A549 (cell line): Measurements from ENCODE around the gene RHAG. TPM values are rescaled to one million over a fixed set of nuclear protein-coding genes. Genes with fewer than 3 reads are reported as not detected.

Experiments used
- ATAC-seq, 2 experiments: fragments of 200-7000 bp in 1 of 2; fragments of >200 bp in 1 of 2; cut with Nextera tagmentation in 1 of 2; cut with Tn5 transposase in 1 of 2; 3 replicates each; pipeline versions ENCODE4 v1.8.0 to v1.9.1; 2018 to 2020; ENCODE audit warnings: mild to moderate bottlenecking in 1 of 2, moderate library complexity in 1 of 2
- CTCF ChIA-PET: fragments of 300-600 bp; sonication (Branson Sonifier 250); formaldehyde crosslinking; extraction: SDS; loops from one replicate; lab custom pipeline; 2021; ENCODE audit warnings: antibody characterized with exemption, inconsistent platforms; lab: Yijun Ruan, JAX
- POLR2A ChIA-PET: fragments of 350-600 bp; formaldehyde crosslinking; extraction: SDS; loops from one replicate; lab custom pipeline; 2021; ENCODE audit warnings: antibody characterized with exemption, inconsistent platforms; lab: Yijun Ruan, JAX
- DNase-seq, 2 experiments: peaks; one replicate each; pipeline versions ENCODE4 v3.0.0 to v3.0.0-alpha.2; 2011 to 2016; ENCODE audit warnings: low read depth in 1 of 2, low spot score in 1 of 2
- FAIRE-seq: peaks from 2 replicates; lab custom pipeline; 2011; peaks lifted over from hg19 to GRCh38; lab: Jason Lieb, UNC
- H3K27ac ChIP-seq, 2 experiments: fragments of >200 bp; sonication (Bioruptor Twin); formaldehyde crosslinking; 3 replicates each; pipeline ENCODE4 v1.5.1; 2016 to 2017
- H3K4me1 ChIP-seq: fragments of >200 bp; sonication (Bioruptor Twin); formaldehyde crosslinking; 3 replicates; pipeline ENCODE4 v1.6.1; 2016
- H3K4me2 ChIP-seq: fragments of >200 bp; sonication (Bioruptor Twin); formaldehyde crosslinking; 3 replicates; pipeline ENCODE4 v1.6.1; 2016
- H3K4me3 ChIP-seq: fragments of >200 bp; sonication (Bioruptor Twin); formaldehyde crosslinking; 3 replicates; pipeline ENCODE4 v1.5.1; 2016
- H3K9me3 ChIP-seq: fragments of >200 bp; sonication (Bioruptor Twin); formaldehyde crosslinking; 3 replicates; pipeline ENCODE4 v1.6.1; 2016
- BCL3 ChIP-seq: fragments of >200 bp; sonication (Bioruptor Twin); formaldehyde crosslinking; IDR thresholded peaks from 3 replicates; pipeline ENCODE4 v1.6.1; 2016
- CHD4 ChIP-seq: fragments of 200-600 bp; sonication (generic); IDR thresholded peaks from 2 replicates; pipeline ENCODE4 v1.6.1; 2016; ENCODE audit warnings: antibody characterized with exemption, mild to moderate bottlenecking, borderline replicate concordance
- EHMT2 ChIP-seq: fragments of 200-600 bp; sonication (generic); IDR thresholded peaks from 2 replicates; pipeline ENCODE4 v1.6.1; 2016; ENCODE audit warnings: antibody characterized with exemption, low read depth, mild to moderate bottlenecking, moderate library complexity
- EP300 ChIP-seq, 2 experiments: fragments of >200 bp; sonication (Bioruptor Twin); formaldehyde crosslinking; IDR thresholded peaks; 2 replicates in 1 of 2; 3 replicates in 1 of 2; pipeline ENCODE4 v1.6.1; 2016 to 2017
- ESRRA ChIP-seq: fragments of 150-350 bp; IDR thresholded peaks from 2 replicates; pipeline ENCODE4 v1.6.1; 2014; ENCODE audit warnings: mild to moderate bottlenecking, low read length, borderline replicate concordance
- FOSB ChIP-seq: fragments of 250-450 bp; sonication (Bioruptor Pico); IDR thresholded peaks from 2 replicates; pipeline ENCODE4 v1.5.0; 2020; ENCODE audit warnings: mild to moderate bottlenecking, moderate library complexity
- FOSL2 ChIP-seq, 2 experiments: fragments of 450-650 bp in 1 of 2; fragments of >200 bp in 1 of 2; sonication (Bioruptor Twin) in 1 of 2; formaldehyde crosslinking; IDR thresholded peaks; 2 replicates each; pipeline versions ENCODE4 v1.5.0 to v1.6.1; 2016 to 2020; ENCODE audit warnings: mild to moderate bottlenecking in 1 of 2, moderate library complexity in 1 of 2
- FOXS1 ChIP-seq: fragments of 250-450 bp; sonication (Bioruptor Pico); IDR thresholded peaks from 2 replicates; pipeline ENCODE4 v1.5.0; 2020; ENCODE audit warnings: mild to moderate bottlenecking, moderate library complexity
- JUN ChIP-seq, 2 experiments: fragments of >200 bp; sonication (Bioruptor Twin); formaldehyde crosslinking; IDR thresholded peaks; 2 replicates in 1 of 2; 3 replicates in 1 of 2; pipeline ENCODE4 v1.6.1; 2016 to 2017
- JUNB ChIP-seq: fragments of >200 bp; sonication (Bioruptor Twin); formaldehyde crosslinking; IDR thresholded peaks from 2 replicates; pipeline ENCODE4 v1.6.1; 2016
- MAFK ChIP-seq: fragments of 450-650 bp; IDR thresholded peaks from 2 replicates; pipeline ENCODE4 v1.6.1; 2014; ENCODE audit not compliant: partially characterized antibody
- MAZ ChIP-seq: fragments of 150-350 bp; IDR thresholded peaks from 2 replicates; pipeline ENCODE4 v1.6.1; 2014; ENCODE audit warnings: antibody characterized with exemption, low read depth, low read length, borderline replicate concordance
- NPAS2 ChIP-seq: fragments of 250-450 bp; sonication (Bioruptor Pico); IDR thresholded peaks from 2 replicates; pipeline ENCODE4 v1.8.0; 2022; ENCODE audit warnings: mild to moderate bottlenecking, moderate library complexity, borderline replicate concordance
- PHF8 ChIP-seq: fragments of 200-600 bp; sonication (generic); IDR thresholded peaks from 2 replicates; pipeline ENCODE4 v1.6.1; 2016; ENCODE audit warnings: low read depth, mild to moderate bottlenecking, antibody characterized with exemption, moderate library complexity, borderline replicate concordance
- RCOR1 ChIP-seq: fragments of 150-350 bp; IDR thresholded peaks from 2 replicates; pipeline ENCODE4 v1.6.1; 2014; ENCODE audit warnings: antibody characterized with exemption, low read length, low read depth
- SREBF2 ChIP-seq: fragments of 450-650 bp; IDR thresholded peaks from 2 replicates; pipeline ENCODE4 v1.6.1; 2014; ENCODE audit warnings: mild to moderate bottlenecking, moderate library complexity
- TFCP2L1 ChIP-seq: fragments of 250-450 bp; sonication (Bioruptor Pico); IDR thresholded peaks from 2 replicates; pipeline ENCODE4 v1.5.0; 2021; ENCODE audit warnings: mild to moderate bottlenecking
- TP53 ChIP-seq: fragments of 250-450 bp; sonication (Bioruptor Pico); IDR thresholded peaks from 2 replicates; pipeline ENCODE4 v1.5.0; 2021; ENCODE audit warnings: mild to moderate bottlenecking, moderate library complexity
- USF2 ChIP-seq: fragments of 450-650 bp; IDR thresholded peaks from 2 replicates; pipeline ENCODE4 v1.6.1; 2014; ENCODE audit warnings: antibody characterized with exemption
- ZC3H11A ChIP-seq: fragments of 450-650 bp; IDR thresholded peaks from 2 replicates; pipeline ENCODE4 v1.6.1; 2014; ENCODE audit warnings: antibody characterized with exemption, mild to moderate bottlenecking
- ZFP36 ChIP-seq: fragments of 450-650 bp; IDR thresholded peaks from 2 replicates; pipeline ENCODE4 v1.6.1; 2014; ENCODE audit warnings: borderline replicate concordance; ENCODE audit not compliant: partially characterized antibody
- WGBS: methylation state at CpG from one replicate; pipeline ENCODE4 v1.1.6; 2017; ENCODE audit errors: missing lambda C conversion rate; 5-methylcytosine and 5-hydroxymethylcytosine counted together
- polyA plus RNA-seq, 4 experiments: library from polyadenylated mRNA; depleted of rRNA in 3 of 4; stranded (reverse); fragments of >200 nt; fragmentation: RNase III in 1 of 4; extraction: RNeasy Plus Mini Kit Qiagen cat#74134 plus additional on column Dnase treatment in 1 of 4; gene quantifications; 2 replicates in 3 of 4; 3 replicates in 1 of 4; pipeline ENCODE4 v1.2.3, GENCODE V29; 2011 to 2017
- TF ChIP-seq, protein P1 (sequence below): fragments of >200 bp; sonication (Bioruptor Twin); formaldehyde crosslinking; IDR thresholded peaks from 3 replicates; pipeline ENCODE4 v1.5.1; 2016
- TF ChIP-seq, protein P2 (sequence below): IDR thresholded peaks from 2 replicates; pipeline ENCODE4 v1.6.1; 2012; ENCODE audit warnings: low read depth, borderline replicate concordance
- TF ChIP-seq, protein P3 (sequence below): IDR thresholded peaks from 2 replicates; pipeline ENCODE4 v1.6.1; 2012

Gene RHAG
- polyA plus RNA-seq, 2 of the 4 experiments (the other 2 are of a cell fraction): 0.05 TPM; not detected in 1

DNA sequence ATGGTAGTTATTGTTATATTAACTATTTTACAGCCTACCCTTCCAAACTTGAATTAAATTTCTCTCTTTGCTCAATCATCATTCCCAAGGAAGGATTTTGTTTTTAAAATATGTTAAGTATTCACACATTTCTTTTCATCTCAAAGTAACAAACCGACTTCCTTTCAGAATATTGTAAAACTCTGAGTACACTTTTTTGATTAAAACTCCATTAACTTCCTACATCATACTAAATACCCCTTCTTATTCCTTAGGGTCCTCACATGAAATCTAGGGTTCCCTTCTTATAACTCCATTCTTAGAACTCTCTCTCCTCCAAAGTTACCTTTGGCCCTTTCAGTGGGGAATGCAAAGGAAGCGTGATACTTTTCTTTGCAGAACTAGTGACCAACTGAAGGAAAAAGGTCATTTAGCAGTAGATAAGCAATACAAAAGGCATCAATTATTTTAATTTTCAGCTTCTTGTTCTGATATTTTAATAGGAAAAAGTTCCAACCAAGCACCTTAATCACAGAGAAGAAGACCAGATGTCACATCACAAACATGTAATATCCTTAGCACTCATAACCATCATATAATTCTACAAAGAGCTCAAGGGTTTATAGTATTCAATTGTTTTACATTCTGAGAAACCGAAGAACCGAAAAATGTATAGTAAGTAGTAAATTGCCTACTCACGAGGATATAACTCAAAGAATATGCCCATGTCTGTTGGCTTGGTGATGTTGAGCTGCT is 494 bp downstream of the RHAG start:
- DNase-seq (no peak), FAIRE-seq (no peak), ATAC-seq (no peak)
- H3K4me3 ChIP-seq: no peak overlapping the region
- TF ChIP-seq ZC3H11A (no peak), FOSL2 (IDR thresholded peaks at IDR 0.05) (no peak), FOSL2 (CRISPR knock-in tag; IDR thresholded peaks at IDR 0.05) (no peak), CHD4 (no peak), MAZ (no peak), TFCP2L1 (CRISPR knock-in tag) (no peak), ZFP36 (no peak), USF2 (no peak), SREBF2 (no peak), ESRRA (no peak), JUN (IDR thresholded peaks at IDR 0.05) (no peak), JUNB (no peak), TP53 (CRISPR knock-in tag) (no peak), BCL3 (no peak), PHF8 (no peak)
- H3K4me1 ChIP-seq: no peaks in the 10 kb centered on the region
- 50% methylated on average over 5 of the region's 5 CpGs for WGBS
- no peak overlapping the region for H3K27ac ChIP-seq
- H3K9me3 ChIP-seq: no peaks in the 10 kb centered on the region
- POLR2A ChIA-PET: no interaction called here
- H3K4me2 ChIP-seq: no peak overlapping the region
- CTCF ChIA-PET: interaction anchor here (0.9 to 2.4 kb wide), 2 partner anchors 13 to 104 kb away, joined by 3 to 10 read pairs; no protein-coding TSS in a partner anchor

GRCh38 chr6:49635480-49635879 is 1.2 kb downstream of the RHAG start:
- Histone ChIP-seq H3K4me1 (no peaks in the 10 kb centered on the region), H3K27ac (no peak overlapping the region), H3K9me3 (no peaks in the 10 kb centered on the region), H3K4me3 (no peak overlapping the region), H3K4me2 (no peak overlapping the region)
- DNase-seq (no peak), ATAC-seq (no peak), FAIRE-seq (no peak)
- POLR2A ChIA-PET: no interaction called here
- TF ChIP-seq EHMT2: no peak
- TF ChIP-seq ZC3H11A: no peak
- TF ChIP-seq, protein P1, sequence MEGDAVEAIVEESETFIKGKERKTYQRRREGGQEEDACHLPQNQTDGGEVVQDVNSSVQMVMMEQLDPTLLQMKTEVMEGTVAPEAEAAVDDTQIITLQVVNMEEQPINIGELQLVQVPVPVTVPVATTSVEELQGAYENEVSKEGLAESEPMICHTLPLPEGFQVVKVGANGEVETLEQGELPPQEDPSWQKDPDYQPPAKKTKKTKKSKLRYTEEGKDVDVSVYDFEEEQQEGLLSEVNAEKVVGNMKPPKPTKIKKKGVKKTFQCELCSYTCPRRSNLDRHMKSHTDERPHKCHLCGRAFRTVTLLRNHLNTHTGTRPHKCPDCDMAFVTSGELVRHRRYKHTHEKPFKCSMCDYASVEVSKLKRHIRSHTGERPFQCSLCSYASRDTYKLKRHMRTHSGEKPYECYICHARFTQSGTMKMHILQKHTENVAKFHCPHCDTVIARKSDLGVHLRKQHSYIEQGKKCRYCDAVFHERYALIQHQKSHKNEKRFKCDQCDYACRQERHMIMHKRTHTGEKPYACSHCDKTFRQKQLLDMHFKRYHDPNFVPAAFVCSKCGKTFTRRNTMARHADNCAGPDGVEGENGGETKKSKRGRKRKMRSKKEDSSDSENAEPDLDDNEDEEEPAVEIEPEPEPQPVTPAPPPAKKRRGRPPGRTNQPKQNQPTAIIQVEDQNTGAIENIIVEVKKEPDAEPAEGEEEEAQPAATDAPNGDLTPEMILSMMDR: no peak
- no peak for TF ChIP-seq FOSB
- no peak for TF ChIP-seq FOXS1
- no peak for TF ChIP-seq MAFK
- TF ChIP-seq TFCP2L1 (CRISPR knock-in tag): no peak
- TF ChIP-seq, protein P2, sequence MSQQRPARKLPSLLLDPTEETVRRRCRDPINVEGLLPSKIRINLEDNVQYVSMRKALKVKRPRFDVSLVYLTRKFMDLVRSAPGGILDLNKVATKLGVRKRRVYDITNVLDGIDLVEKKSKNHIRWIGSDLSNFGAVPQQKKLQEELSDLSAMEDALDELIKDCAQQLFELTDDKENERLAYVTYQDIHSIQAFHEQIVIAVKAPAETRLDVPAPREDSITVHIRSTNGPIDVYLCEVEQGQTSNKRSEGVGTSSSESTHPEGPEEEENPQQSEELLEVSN: no peak
- TF ChIP-seq NPAS2: no peak
- no peak for TF ChIP-seq EP300 (IDR thresholded peaks at IDR 0.05)
- no peak for TF ChIP-seq RCOR1
- TF ChIP-seq, protein P3, sequence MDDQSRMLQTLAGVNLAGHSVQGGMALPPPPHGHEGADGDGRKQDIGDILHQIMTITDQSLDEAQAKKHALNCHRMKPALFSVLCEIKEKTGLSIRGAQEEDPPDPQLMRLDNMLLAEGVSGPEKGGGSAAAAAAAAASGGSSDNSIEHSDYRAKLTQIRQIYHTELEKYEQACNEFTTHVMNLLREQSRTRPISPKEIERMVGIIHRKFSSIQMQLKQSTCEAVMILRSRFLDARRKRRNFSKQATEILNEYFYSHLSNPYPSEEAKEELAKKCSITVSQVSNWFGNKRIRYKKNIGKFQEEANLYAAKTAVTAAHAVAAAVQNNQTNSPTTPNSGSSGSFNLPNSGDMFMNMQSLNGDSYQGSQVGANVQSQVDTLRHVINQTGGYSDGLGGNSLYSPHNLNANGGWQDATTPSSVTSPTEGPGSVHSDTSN: no peak
- TF ChIP-seq, all 56 proteins: peak for 0
- CTCF ChIA-PET: interaction anchor here (0.9 to 2.4 kb wide), 2 partner anchors 12 to 103 kb away, joined by 3 to 10 read pairs; no protein-coding TSS in a partner anchor
